Measurements from ENCODE around the gene MRPL21.

MRPL21 gene

DNA sequence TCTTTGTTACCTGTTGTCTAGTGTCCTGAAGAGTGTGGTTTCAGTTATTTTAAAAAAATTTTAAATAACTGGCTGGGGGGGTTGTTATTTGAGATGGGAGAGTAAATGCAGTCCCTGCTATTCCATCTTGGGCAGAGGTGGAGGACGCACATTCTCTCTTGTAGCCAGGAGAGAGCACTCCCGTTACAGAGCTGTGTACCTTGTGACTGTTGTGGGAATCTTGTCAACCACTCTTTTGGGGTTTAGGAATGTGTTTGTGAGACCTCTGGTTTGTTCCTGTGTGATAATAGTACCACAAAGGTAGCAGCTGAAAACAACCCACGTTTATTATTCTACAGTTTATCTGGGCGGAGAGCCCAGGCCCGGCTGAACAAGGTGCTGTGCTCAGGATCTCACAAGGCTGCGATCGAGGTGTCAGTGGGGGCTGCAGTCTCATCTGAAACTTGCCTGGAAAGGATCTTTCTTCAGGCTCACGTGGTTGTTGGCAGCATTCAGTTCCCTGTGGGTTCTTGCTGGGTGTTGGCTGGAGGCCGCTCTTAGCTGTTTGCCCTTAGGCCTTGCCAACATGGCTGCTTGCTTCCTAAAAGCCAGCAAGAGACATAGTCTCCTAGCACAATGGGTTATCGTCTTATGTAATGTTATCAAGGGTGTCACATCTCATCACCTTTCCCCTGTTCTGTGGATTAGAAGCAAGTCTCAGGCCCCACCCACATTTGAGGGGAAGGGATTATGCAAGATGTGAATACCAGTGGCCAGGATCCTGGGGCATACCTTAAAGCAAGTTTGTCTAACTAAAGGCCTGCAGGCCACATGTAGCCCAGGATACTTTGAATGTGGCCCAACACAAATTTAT, 20.7 kb upstream of the MRPL21 start:
- H3K4me3 ChIP-seq (ENCODE audit: low read depth, low read length), result no peak overlapping the region
- no peak for DNase-seq (ENCODE audit: low read depth)
- TF ChIP-seq CTCF (IDR thresholded peaks at IDR 0.05; ENCODE audit: insufficient read depth, low read depth, low read length, missing control alignments), result no peak

GRCh38 chr11:68923614-68924013, 20.0 kb upstream of the MRPL21 start:
- DNase-seq (ENCODE audit: low read depth), result no peak
- no peak overlapping the region for H3K4me3 ChIP-seq (ENCODE audit: low read depth, low read length)
- TF ChIP-seq CTCF (IDR thresholded peaks at IDR 0.05; ENCODE audit: insufficient read depth, low read depth, low read length, missing control alignments), result no peak

- no peak overlapping the region for H3K4me3 ChIP-seq (ENCODE audit: low read depth, low read length)
- no peak for DNase-seq (ENCODE audit: low read depth)
- TF ChIP-seq CTCF (IDR thresholded peaks at IDR 0.05; ENCODE audit: insufficient read depth, low read depth, low read length, missing control alignments), result no peak
Observed at GRCh38 chr11:68916439-68916838, 12.8 kb upstream of the MRPL21 start.

GRCh38 chr11:68914761-68915160, 11.1 kb upstream of the MRPL21 start:
- no peak for DNase-seq (ENCODE audit: low read depth)
- TF ChIP-seq CTCF (IDR thresholded peaks at IDR 0.05; ENCODE audit: insufficient read depth, low read depth, low read length, missing control alignments), result no peak
- H3K4me3 ChIP-seq (ENCODE audit: low read depth, low read length), result no peak overlapping the region

DNA sequence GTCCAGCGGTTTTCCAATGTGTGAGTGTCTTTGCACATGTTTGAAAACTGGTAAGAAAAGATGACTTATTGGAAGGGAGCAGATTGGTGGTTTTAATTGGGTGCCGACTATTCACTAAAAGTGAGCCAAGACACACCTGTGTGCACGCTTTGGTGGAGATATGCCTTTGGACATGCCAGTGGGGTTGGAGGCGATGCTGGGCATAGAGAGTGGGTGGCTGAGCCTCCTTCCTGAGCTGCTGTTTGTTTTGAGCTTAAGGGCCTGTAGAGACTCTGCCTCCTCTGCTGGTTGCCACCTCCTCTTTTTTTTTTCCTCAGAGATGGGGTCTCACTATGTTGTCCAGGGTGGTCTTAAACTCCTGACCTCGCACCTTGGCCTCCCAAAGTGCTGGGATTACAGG, 9.6 kb upstream of the MRPL21 start:
- TF ChIP-seq CTCF (IDR thresholded peaks at IDR 0.05; ENCODE audit: insufficient read depth, low read depth, low read length, missing control alignments), result no peak
- DNase-seq (ENCODE audit: low read depth), result no peak
- no peak overlapping the region for H3K4me3 ChIP-seq (ENCODE audit: low read depth, low read length)

GRCh38 chr11:68912254-68912653, 8.6 kb upstream of the MRPL21 start:
- DNase-seq (ENCODE audit: low read depth), result no peak
- TF ChIP-seq CTCF (IDR thresholded peaks at IDR 0.05; ENCODE audit: insufficient read depth, low read depth, low read length, missing control alignments), result no peak

GRCh38 chr11:68911731-68912130, 8.1 kb upstream of the MRPL21 start:
- TF ChIP-seq CTCF (IDR thresholded peaks at IDR 0.05; ENCODE audit: insufficient read depth, low read depth, low read length, missing control alignments), result no peak
- no peak for DNase-seq (ENCODE audit: low read depth)
- H3K4me3 ChIP-seq (ENCODE audit: low read depth, low read length), result no peak overlapping the region

More at GRCh38 chr11:68912254-68912653, 8.6 kb upstream of the MRPL21 start:
- no peak overlapping the region for H3K4me3 ChIP-seq (ENCODE audit: low read depth, low read length)
